K562 (cell line): ENCODE measurements around the gene RNF114. TPM values are rescaled to one million over a fixed set of nuclear protein-coding genes. Genes with fewer than 3 reads are reported as not detected.

Experiments
- ATF4 ChIP-seq: fragments of 450-650 bp; formaldehyde crosslinking; IDR thresholded peaks from 2 replicates; pipeline ENCODE4 v1.4.0; 2022; ENCODE audit warnings: mild to moderate bottlenecking, moderate library complexity
- BCOR ChIP-seq: fragments of 450-650 bp; IDR thresholded peaks from 2 replicates; pipeline ENCODE4 v1.6.1; 2016
- CBX1 ChIP-seq: sonication (generic); IDR thresholded peaks from 2 replicates; pipeline ENCODE4 v1.6.1; 2016; ENCODE audit warnings: antibody characterized with exemption, low read depth, mild to moderate bottlenecking
- CHD4 ChIP-seq: fragments of 200-600 bp; sonication (generic); IDR thresholded peaks from 3 replicates; pipeline ENCODE4 v1.6.1; 2012; ENCODE audit warnings: low read depth, mild to moderate bottlenecking, mixed read lengths, low read length, inconsistent platforms; ENCODE audit not compliant: insufficient read depth, insufficient replicate concordance, poor library complexity, severe bottlenecking
- DEAF1 ChIP-seq: fragments of 450-650 bp; formaldehyde crosslinking; IDR thresholded peaks from 2 replicates; pipeline ENCODE4 v1.4.0; 2020; ENCODE audit warnings: mild to moderate bottlenecking, moderate library complexity
- E2F3 ChIP-seq: fragments of 250-450 bp; sonication (Bioruptor Pico); IDR thresholded peaks from 2 replicates; pipeline ENCODE4 v1.4.0; 2020; ENCODE audit warnings: mild to moderate bottlenecking
- HDGF ChIP-seq: fragments of 450-650 bp; IDR thresholded peaks from 2 replicates; pipeline ENCODE4 v1.6.1; 2016
- KDM1A ChIP-seq, 2 experiments: fragments of 450-650 bp; IDR thresholded peaks; 2 replicates each; pipeline ENCODE4 v1.6.1; 2016; ENCODE audit warnings: mild to moderate bottlenecking in 2 of 2
- KLF13 ChIP-seq: fragments of 450-650 bp; IDR thresholded peaks from 2 replicates; pipeline ENCODE4 v1.6.1; 2016; ENCODE audit warnings: missing genetic modification characterization, low read depth, mild to moderate bottlenecking, missing compliant biosample characterization, moderate library complexity, borderline replicate concordance
- POLR2G ChIP-seq: fragments of 200-400 bp; formaldehyde crosslinking; IDR thresholded peaks from 2 replicates; pipeline ENCODE4 v1.6.1; 2017; ENCODE audit warnings: low read depth, mild to moderate bottlenecking, antibody characterized with exemption, low read length, moderate library complexity
- PRMT5 ChIP-seq: sonication (generic); formaldehyde crosslinking; IDR thresholded peaks from 2 replicates; pipeline ENCODE4 v1.5.0; 2020; ENCODE audit warnings: missing genetic modification reagents
- PTBP1 ChIP-seq: fragments of 200-400 bp; formaldehyde crosslinking; IDR thresholded peaks from 2 replicates; pipeline ENCODE4 v1.6.1; 2017; ENCODE audit warnings: low read depth, low read length
- RBM25 ChIP-seq: fragments of 200-400 bp; formaldehyde crosslinking; IDR thresholded peaks from 2 replicates; pipeline ENCODE4 v1.6.1; 2018; ENCODE audit warnings: low read length, low read depth, moderate library complexity; ENCODE audit not compliant: severe bottlenecking
- SFPQ ChIP-seq: fragments of 200-400 bp; formaldehyde crosslinking; IDR thresholded peaks from 2 replicates; pipeline ENCODE4 v1.6.1; 2017; ENCODE audit warnings: mild to moderate bottlenecking, low read depth, low read length, moderate library complexity
- SP2 ChIP-seq: IDR thresholded peaks from 2 replicates; pipeline ENCODE4 v1.6.1; 2011; ENCODE audit warnings: mild to moderate bottlenecking, low read depth, low read length, moderate library complexity; ENCODE audit not compliant: poor library complexity, severe bottlenecking; ENCODE audit errors: extremely low read depth
- UBTF ChIP-seq, 2 experiments: IDR thresholded peaks; 2 replicates each; pipeline ENCODE4 v1.6.1; 2012; ENCODE audit warnings: improper control_type of control experiment in 2 of 2, low read depth in 2 of 2, low read length in 2 of 2, borderline replicate concordance in 1 of 2
- ZBTB12 ChIP-seq: fragments of 250-450 bp; sonication (Bioruptor Pico); IDR thresholded peaks from 2 replicates; pipeline ENCODE4 v1.4.0; 2020
- ZKSCAN1 ChIP-seq: fragments of 150-350 bp; IDR thresholded peaks from 2 replicates; pipeline ENCODE4 v1.6.1; 2016; ENCODE audit warnings: low read depth, low read length
- ZNF143 ChIP-seq: sonication (generic); formaldehyde crosslinking; IDR thresholded peaks from 2 replicates; pipeline ENCODE4 v1.9.0; 2022; ENCODE audit warnings: mild to moderate bottlenecking, missing genetic modification reagents
- ZNF384 ChIP-seq: IDR thresholded peaks from 2 replicates; pipeline ENCODE4 v1.6.1; 2012; ENCODE audit warnings: low read depth, low read length, improper control_type of control experiment
- polyA plus RNA-seq, 8 experiments: library from polyadenylated mRNA; depleted of rRNA in 4 of 8; stranded (reverse) in 5 of 8; unstranded in 3 of 8; fragments of >200 nt; fragmentation: Nextera tagmentation in 2 of 8; fragmentation: Illumina TruSeq in 1 of 8; extraction: Ambion mirVana in 2 of 8; extraction: Trizol in 1 of 8; gene quantifications; 2 replicates each; pipeline versions ENCODE4 v1.2.1 to v1.2.3, GENCODE V29; 2011 to 2014; ENCODE audit warnings: inconsistent platforms in 1 of 8, missing spikeins in 1 of 8
- total RNA-seq, 7 experiments: library from RNA; depleted of rRNA in 6 of 7; stranded (reverse); fragments of >200 nt in 6 of 7; fragmentation: Illumina TruSeq in 2 of 7; extraction: Trizol in 2 of 7; gene quantifications; 2 replicates each; pipeline versions ENCODE4 v1.2.1 to v1.2.3, GENCODE V29; 2011 to 2021; ENCODE audit warnings: low replicate concordance in 1 of 7

The RNF114 gene
- total and polyA plus RNA-seq, 9 of the 15 experiments (the other 6 are each of a cell fraction or from before 2014, with no cell fraction given), result 38.6 to 111 (median 62.6) TPM

- TF ChIP-seq ZBTB12 (CRISPR knock-in tag), result no peak
- peak; percentile 93 for TF ChIP-seq BCOR
- TF ChIP-seq RBM25, result peak; percentile 98
- TF ChIP-seq KDM1A (IDR thresholded peaks at IDR 0.05), result peak; percentile 73 to 87
- no peak for TF ChIP-seq ZNF384
- no peak for TF ChIP-seq CHD4
- no peak for TF ChIP-seq ATF4
- TF ChIP-seq HDGF, result no peak
- TF ChIP-seq DEAF1 (CRISPR knock-in tag), result no peak
- no peak for TF ChIP-seq UBTF (IDR thresholded peaks at IDR 0.05; ENCODE audit: borderline replicate concordance in 1 of 2, low read depth in 2 of 2, low read length in 2 of 2)
- no peak for TF ChIP-seq SFPQ
- TF ChIP-seq PRMT5 (CRISPR knock-in tag), result no peak
- TF ChIP-seq PTBP1, result 0 out of 2 replicates have a peak, but pooled peaks have one; percentile 73
- TF ChIP-seq ZKSCAN1, result no peak
- 0 out of 2 replicates have a peak, but pooled peaks have one; percentile 37 for TF ChIP-seq CBX1
- TF ChIP-seq E2F3 (CRISPR knock-in tag), result no peak
- 0 out of 2 replicates have a peak, but pooled peaks have one; percentile 7 for TF ChIP-seq ZNF143 (CRISPR knock-in tag)
- no peak for TF ChIP-seq SP2
- TF ChIP-seq POLR2G, result no peak
- TF ChIP-seq KLF13, result no peak
These were observed 48.4 kb downstream of the RNF114 start (continued) for GRCh38 chr20:49984426-49985153.
